Activated T-helper 1 cell treated with anti-CD3 and anti-CD28 coated beads, Interleukin-2, amount 50 U/mL, for 16 hours (primary cell): Measurements from ENCODE around the gene ZNF316.

ENCODE experiments used
- DNase-seq, 2 donors: peaks; one replicate each; pipeline ENCODE4 v3.0.0-alpha.2; 2020; ENCODE audit warnings: low read depth in 1 of 2, low spot score in 1 of 2

Gene ZNF316

DNA sequence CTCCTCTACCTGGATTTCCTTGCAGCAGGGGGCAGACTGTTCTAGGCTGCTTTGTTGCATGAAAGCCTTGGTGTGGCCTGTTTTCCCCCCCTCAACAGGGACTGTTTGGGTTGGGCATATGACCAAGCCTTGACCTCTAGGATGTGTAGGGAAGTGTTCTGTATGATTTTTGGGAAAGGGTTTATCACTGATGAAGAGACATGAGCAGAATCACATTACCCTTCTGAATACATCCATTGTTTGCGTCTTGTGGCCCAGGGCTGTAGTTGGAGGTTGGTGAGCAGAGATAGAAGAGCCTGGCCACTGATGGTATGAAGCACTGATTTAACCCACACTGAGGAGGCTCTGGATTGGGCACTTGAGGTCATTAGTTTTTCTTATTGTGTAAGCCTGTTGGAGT lies 43.0 kb downstream of the ZNF316 start:
- no peak for DNase-seq

GRCh38 chr7:6691103-6691502 lies 54.0 kb downstream of the ZNF316 start:
- no peak for DNase-seq

DNA sequence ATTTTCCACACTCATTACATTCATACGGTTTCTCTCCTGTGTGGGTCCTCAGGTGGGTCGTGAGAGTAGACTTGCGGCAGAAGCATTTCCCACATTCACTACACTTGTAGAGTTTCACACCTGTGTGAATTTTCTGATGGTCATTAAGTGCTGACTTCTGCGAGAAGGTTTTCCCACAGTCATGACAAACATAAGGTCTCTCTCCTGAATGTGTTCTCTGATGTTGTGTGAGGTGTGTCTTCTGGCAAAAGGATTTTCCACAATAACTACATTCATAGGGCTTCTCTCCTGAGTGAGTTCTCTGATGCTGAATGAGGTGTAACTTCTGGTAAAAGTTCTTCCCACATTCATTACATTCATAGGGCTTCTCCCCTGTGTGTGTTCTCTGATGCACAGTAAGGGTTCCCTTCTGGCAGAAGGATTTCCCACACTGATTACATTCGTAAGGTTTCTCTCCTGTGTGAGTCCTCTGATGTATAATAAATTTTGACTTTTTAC lies 54.5 kb downstream of the ZNF316 start:
- DNase-seq: no peak

DNA sequence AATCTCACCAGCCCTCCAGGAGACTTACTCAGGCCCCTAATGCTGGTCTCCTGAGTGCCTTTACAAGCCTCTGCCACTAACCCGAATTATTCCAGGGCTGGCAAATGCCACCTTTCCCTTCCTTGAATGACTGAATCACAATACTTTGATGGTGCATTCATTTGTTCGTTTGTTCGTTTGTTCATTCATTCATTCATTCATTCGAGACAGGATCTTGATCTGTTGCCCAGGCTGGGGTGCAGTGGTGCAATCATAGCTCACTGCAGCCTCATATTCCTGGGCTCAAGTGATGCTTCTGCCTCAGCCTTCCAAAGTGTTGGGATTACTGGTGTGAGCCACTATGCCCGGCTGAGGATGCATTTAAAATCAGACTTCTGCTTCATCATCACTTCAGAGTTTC lies 63.7 kb downstream of the ZNF316 start:
- no peak for DNase-seq

GRCh38 chr7:6701860-6702259 lies 64.7 kb downstream of the ZNF316 start:
- DNase-seq: no peak
